GM12864 (cell line): Measurements from ENCODE around the gene IMPA2.

ENCODE experiments used
- DNase-seq: peaks from one replicate; pipeline ENCODE4 v3.0.0-alpha.2; 2011; ENCODE audit warnings: low read depth
- H3K4me3 ChIP-seq: 2 replicates; pipeline ENCODE4 v1.5.1; 2011; ENCODE audit warnings: mild to moderate bottlenecking, low read depth, low read length, control low read depth
- CTCF ChIP-seq: IDR thresholded peaks from 2 replicates; pipeline ENCODE4 v1.5.1; 2011; ENCODE audit warnings: low read depth, mild to moderate bottlenecking, moderate library complexity, low read length, control low read depth, inconsistent platforms; ENCODE audit errors: missing control alignments

The IMPA2 gene

GRCh38 chr18:11984091-11984490 is 2.8 kb downstream of the IMPA2 start:
- TF ChIP-seq CTCF = no peak
- no peak overlapping the region for H3K4me3 ChIP-seq
- DNase-seq = no peak

GRCh38 chr18:11985586-11985985 is 4.3 kb downstream of the IMPA2 start:
- H3K4me3 ChIP-seq = no peak overlapping the region
- no peak for TF ChIP-seq CTCF
- no peak for DNase-seq

- no peak for DNase-seq
- H3K4me3 ChIP-seq = no peak overlapping the region
- no peak for TF ChIP-seq CTCF
Measured at GRCh38 chr18:11986061-11986460, 4.8 kb downstream of the IMPA2 start.

- DNase-seq = no peak
- TF ChIP-seq CTCF = no peak
- no peak overlapping the region for H3K4me3 ChIP-seq
Measured at GRCh38 chr18:11987527-11987926, 6.2 kb downstream of the IMPA2 start.

GRCh38 chr18:11989174-11989573 is 7.9 kb downstream of the IMPA2 start:
- no peak for TF ChIP-seq CTCF
- H3K4me3 ChIP-seq = no peak overlapping the region
- DNase-seq = no peak

GRCh38 chr18:11989966-11990380 is 8.7 kb downstream of the IMPA2 start:
- no peak for TF ChIP-seq CTCF
- DNase-seq = no peak
- no peak overlapping the region for H3K4me3 ChIP-seq

GRCh38 chr18:11990539-11990938 is 9.2 kb downstream of the IMPA2 start:
- TF ChIP-seq CTCF = no peak
- H3K4me3 ChIP-seq = no peak overlapping the region

More at GRCh38 chr18:11990539-11990938, 9.2 kb downstream of the IMPA2 start:
- DNase-seq = no peak
